HCT116 (cell line): ENCODE measurements around the gene PPIL6.

Experiments used
- ATF3 ChIP-seq: IDR thresholded peaks from 2 replicates; pipeline ENCODE4 v1.6.1; 2012
- CEBPB ChIP-seq: IDR thresholded peaks from 2 replicates; pipeline ENCODE4 v1.6.1; 2012; ENCODE audit warnings: low read depth
- CTCF ChIP-seq, 3 experiments: fragments of 200-600 bp in 1 of 3; sonication (generic) in 1 of 3; IDR thresholded peaks in 2 of 3; conservative IDR thresholded peaks in 1 of 3; 2 replicates each; pipeline ENCODE4 v1.5.1; 2012 to 2017; ENCODE audit warnings: low read depth in 2 of 3, low read length in 2 of 3, antibody characterized with exemption in 1 of 3, borderline replicate concordance in 1 of 3, control low read depth in 1 of 3, mild to moderate bottlenecking in 1 of 3, mixed read lengths in 1 of 3, mixed run types in 1 of 3, moderate library complexity in 1 of 3; ENCODE audit not compliant: insufficient read depth in 1 of 3
- EGR1 ChIP-seq: IDR thresholded peaks from 2 replicates; pipeline ENCODE4 v1.6.1; 2012; ENCODE audit warnings: low read depth
- EZH2 ChIP-seq: fragments of 200-600 bp; sonication (generic); IDR thresholded peaks from 2 replicates; pipeline ENCODE4 v1.6.1; 2017; ENCODE audit warnings: antibody characterized with exemption, mixed run types
- JUND ChIP-seq: IDR thresholded peaks from 2 replicates; pipeline ENCODE4 v1.6.1; 2012
- MAX ChIP-seq: IDR thresholded peaks from 2 replicates; pipeline ENCODE4 v1.6.1; 2012
- POLR2A ChIP-seq: IDR thresholded peaks from 2 replicates; pipeline ENCODE4 v1.7.0; 2011; ENCODE audit warnings: borderline replicate concordance; ENCODE audit not compliant: insufficient read depth, insufficient read length; ENCODE audit errors: extremely low read depth
- POLR2AphosphoS5 ChIP-seq: IDR thresholded peaks from 2 replicates; pipeline ENCODE4 v1.6.1; 2011; ENCODE audit warnings: mild to moderate bottlenecking, low read depth, low read length, moderate library complexity
- RAD21 ChIP-seq: IDR thresholded peaks from 2 replicates; pipeline ENCODE4 v1.6.1; 2012; ENCODE audit warnings: low read depth, mild to moderate bottlenecking
- REST ChIP-seq: IDR thresholded peaks from 2 replicates; pipeline ENCODE4 v1.6.1; 2012; ENCODE audit warnings: low read depth
- SP1 ChIP-seq: IDR thresholded peaks from 2 replicates; pipeline ENCODE4 v1.6.1; 2012; ENCODE audit warnings: low read depth
- SRF ChIP-seq: IDR thresholded peaks from 2 replicates; pipeline ENCODE4 v1.6.1; 2012; ENCODE audit warnings: low read depth
- YY1 ChIP-seq: IDR thresholded peaks from 2 replicates; pipeline ENCODE4 v1.6.1; 2011; ENCODE audit warnings: low read length, low read depth, moderate library complexity, mild to moderate bottlenecking; ENCODE audit not compliant: insufficient replicate concordance; ENCODE audit errors: extremely low read depth

- no peak for TF ChIP-seq POLR2A
- no peak for TF ChIP-seq CTCF (IDR thresholded peaks at IDR 0.05 in 2 of 3, conservative IDR thresholded peaks at IDR 0.05 in 1 of 3; ENCODE audit: borderline replicate concordance in 1 of 3, insufficient read depth in 1 of 3, low read depth in 2 of 3, low read length in 2 of 3)
- TF ChIP-seq CEBPB = no peak
- TF ChIP-seq POLR2AphosphoS5 = no peak
- no peak for TF ChIP-seq REST
- no peak for TF ChIP-seq MAX
- no peak for TF ChIP-seq RAD21
- TF ChIP-seq ATF3 = no peak
- TF ChIP-seq SP1 = no peak
- no peak for TF ChIP-seq SRF
- TF ChIP-seq JUND = no peak
- no peak for TF ChIP-seq EZH2
- no peak for TF ChIP-seq EGR1
- no peak for TF ChIP-seq YY1
These were observed 5.6 kb upstream of the PPIL6 start for GRCh38 chr6:109446072-109446471.
